WERI-Rb-1 (cell line): Measurements from ENCODE around the gene D2HGDH.

ENCODE experiments used
- DNase-seq: peaks from one replicate; pipeline ENCODE4 v3.0.0-alpha.2; 2020
- H3K27ac ChIP-seq: fragments of 250-450 bp; sonication (Bioruptor Pico); 2 replicates; pipeline ENCODE4 v1.5.1; 2020; ENCODE audit warnings: mild to moderate bottlenecking, moderate library complexity
- H3K27me3 ChIP-seq: fragments of 250-450 bp; sonication (Bioruptor Pico); 2 replicates; pipeline ENCODE4 v1.5.1; 2021; ENCODE audit warnings: mild to moderate bottlenecking, low read depth, moderate library complexity; ENCODE audit not compliant: insufficient read depth, severe bottlenecking
- H3K36me3 ChIP-seq: fragments of 250-450 bp; sonication (Bioruptor Pico); 2 replicates; pipeline ENCODE4 v1.5.1; 2020; ENCODE audit warnings: mild to moderate bottlenecking, moderate library complexity
- H3K4me3 ChIP-seq: 2 replicates; pipeline ENCODE4 v1.5.1; 2011; ENCODE audit warnings: low read depth, mild to moderate bottlenecking, control low read depth, low read length
- H3K9me3 ChIP-seq: fragments of 250-450 bp; sonication (Bioruptor Pico); 2 replicates; pipeline ENCODE4 v1.5.1; 2021; ENCODE audit warnings: mild to moderate bottlenecking, moderate library complexity; ENCODE audit not compliant: severe bottlenecking
- TF ChIP-seq, protein P1 (sequence below): IDR thresholded peaks from 2 replicates; pipeline ENCODE4 v1.5.1; 2011; ENCODE audit warnings: low read depth, mild to moderate bottlenecking, control low read depth, inconsistent platforms, low read length

The D2HGDH gene

DNA sequence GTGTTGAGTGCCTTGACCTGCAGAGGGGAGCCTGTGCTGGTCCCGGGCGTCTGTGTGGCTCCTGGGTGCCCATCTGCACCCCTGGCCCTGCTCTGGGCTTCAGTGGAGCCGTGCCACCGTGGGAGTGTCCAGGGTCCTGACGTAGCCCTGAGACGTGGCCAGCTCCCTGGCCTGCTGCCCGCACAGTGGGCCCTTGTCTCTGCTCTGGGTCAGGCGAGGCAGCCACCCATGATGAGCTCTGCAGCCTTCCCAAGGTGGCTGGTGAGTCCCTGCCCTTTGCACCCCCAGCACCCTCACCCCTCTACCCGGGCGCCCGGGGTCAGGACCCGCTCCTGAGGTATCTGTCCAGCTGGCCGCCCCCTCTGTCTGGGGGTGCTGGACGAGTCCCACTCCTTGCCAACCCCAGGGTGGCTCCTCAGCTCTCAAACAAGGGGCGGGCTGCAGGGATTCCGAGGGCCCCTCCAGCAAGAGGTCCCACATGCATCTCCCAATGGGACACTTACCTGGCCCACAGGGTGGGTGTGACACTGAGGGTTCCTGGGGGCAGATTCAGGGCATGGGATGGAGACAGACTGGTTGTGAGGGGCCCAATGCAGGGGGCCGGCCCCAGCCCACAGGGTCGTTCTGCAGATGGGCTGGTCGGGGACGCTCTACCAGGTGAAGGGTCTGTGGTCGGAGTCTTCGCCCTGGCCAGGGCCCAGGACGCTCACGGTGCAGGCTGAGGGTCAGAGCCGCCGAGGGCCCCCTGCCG, 76.9 kb downstream of the D2HGDH start:
- H3K36me3 ChIP-seq, result no peaks in the 10 kb centered on the region
- H3K27me3 ChIP-seq, result no peaks in the 10 kb centered on the region
- no peaks in the 10 kb centered on the region for H3K9me3 ChIP-seq
- no peak overlapping the region for H3K4me3 ChIP-seq
- H3K27ac ChIP-seq, result no peak overlapping the region
- DNase-seq, result no peak
- TF ChIP-seq, protein P1, sequence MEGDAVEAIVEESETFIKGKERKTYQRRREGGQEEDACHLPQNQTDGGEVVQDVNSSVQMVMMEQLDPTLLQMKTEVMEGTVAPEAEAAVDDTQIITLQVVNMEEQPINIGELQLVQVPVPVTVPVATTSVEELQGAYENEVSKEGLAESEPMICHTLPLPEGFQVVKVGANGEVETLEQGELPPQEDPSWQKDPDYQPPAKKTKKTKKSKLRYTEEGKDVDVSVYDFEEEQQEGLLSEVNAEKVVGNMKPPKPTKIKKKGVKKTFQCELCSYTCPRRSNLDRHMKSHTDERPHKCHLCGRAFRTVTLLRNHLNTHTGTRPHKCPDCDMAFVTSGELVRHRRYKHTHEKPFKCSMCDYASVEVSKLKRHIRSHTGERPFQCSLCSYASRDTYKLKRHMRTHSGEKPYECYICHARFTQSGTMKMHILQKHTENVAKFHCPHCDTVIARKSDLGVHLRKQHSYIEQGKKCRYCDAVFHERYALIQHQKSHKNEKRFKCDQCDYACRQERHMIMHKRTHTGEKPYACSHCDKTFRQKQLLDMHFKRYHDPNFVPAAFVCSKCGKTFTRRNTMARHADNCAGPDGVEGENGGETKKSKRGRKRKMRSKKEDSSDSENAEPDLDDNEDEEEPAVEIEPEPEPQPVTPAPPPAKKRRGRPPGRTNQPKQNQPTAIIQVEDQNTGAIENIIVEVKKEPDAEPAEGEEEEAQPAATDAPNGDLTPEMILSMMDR, result no peak

- Histone ChIP-seq H3K4me3 (no peak overlapping the region), H3K9me3 (no peaks in the 10 kb centered on the region), H3K27me3 (no peaks in the 10 kb centered on the region), H3K27ac (no peak overlapping the region), H3K36me3 (no peaks in the 10 kb centered on the region)
- no peak for DNase-seq
- TF ChIP-seq, protein P1, result no peak
Observed at GRCh38 chr2:241811952-241812729, 77.7 kb downstream of the D2HGDH start.

DNA sequence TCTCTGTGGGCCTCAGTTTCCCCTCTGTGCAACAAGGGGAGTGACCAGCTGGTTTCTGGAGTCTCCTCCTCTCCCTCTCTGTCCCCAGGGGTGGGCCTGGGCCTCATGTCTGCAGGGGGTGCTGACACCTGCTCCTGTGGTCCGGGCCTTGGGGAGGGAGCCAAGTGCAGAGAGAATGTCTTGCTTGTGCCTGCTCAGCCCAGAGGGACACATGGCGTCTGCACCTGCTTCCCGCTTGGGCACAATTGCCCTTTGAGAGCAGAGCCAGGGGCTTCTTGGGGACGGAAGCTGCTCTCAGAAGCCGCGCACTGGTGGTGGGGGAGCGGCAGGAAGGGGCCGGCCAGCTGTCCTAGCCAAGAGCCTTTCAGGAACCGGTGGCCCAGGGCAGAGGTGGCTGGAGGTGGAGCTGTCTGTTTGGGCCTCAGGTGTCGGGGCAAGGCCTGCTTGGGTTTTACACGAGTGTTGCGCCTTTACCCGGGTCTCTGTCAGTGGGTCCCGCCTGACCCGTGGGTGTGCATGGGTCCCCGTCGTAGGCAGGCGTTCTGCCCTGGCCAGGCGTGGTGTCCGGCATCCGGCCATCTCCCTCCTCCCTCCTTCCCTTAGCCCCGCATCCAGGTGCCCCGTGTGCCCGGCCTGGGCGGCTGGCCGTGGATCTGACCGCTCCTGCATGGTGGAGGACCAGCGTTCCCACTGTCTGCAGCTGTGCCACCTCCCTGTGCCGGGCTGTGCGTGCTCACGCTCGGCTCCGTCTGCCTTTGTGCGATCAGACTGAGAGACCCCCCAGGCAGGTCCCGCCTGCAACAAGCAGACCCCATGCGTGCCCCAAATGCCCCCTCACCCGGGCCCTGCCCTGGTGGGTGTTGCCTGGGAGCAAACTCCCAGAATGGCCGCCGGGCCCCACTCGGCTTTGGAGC, 78.6 kb downstream of the D2HGDH start:
- H3K4me3 ChIP-seq, result no peak overlapping the region
- no peaks in the 10 kb centered on the region for H3K9me3 ChIP-seq
- no peaks in the 10 kb centered on the region for H3K36me3 ChIP-seq
- DNase-seq, result no peak
- no peaks in the 10 kb centered on the region for H3K27me3 ChIP-seq
- H3K27ac ChIP-seq, result no peak overlapping the region
- TF ChIP-seq, protein P1, result no peak

DNA sequence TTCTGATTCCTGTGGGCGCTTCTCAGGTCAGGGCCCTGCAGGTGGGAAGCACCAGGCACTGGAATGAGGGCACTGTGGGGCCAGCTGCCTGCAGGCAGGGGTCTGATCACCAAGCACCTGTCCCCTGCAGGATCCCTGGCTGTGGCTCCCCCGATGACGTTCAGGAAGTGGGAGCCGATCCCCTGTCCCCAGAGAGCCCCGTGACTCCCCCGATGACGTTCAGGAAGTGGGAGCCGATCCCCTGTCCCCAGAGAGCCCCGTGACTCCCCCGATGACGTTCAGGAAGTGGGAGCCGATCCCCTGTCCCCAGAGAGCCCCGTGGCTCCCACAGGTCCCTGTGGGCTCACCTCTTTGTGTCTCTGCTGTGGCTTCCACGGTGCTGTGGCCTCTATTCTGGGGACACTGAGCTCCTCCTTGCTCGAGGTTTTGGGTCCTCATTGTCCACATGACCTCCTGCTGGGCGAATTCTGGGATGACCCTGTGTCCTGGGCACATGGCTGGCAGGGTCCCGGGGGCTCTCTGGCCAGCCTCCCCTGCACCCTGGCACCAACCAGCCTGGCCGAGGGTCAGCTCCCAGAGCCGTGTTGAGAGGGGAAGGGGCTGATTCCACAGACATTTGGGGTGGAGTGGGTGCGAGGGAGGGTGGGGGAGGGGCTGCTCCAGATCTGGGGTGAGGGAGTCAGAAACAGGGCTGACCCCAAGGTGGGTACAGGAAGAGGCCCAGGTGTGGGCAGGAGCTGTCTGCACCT, 79.4 kb downstream of the D2HGDH start:
- no peaks in the 10 kb centered on the region for H3K27me3 ChIP-seq
- H3K4me3 ChIP-seq, result no peak overlapping the region
- no peaks in the 10 kb centered on the region for H3K9me3 ChIP-seq
- no peaks in the 10 kb centered on the region for H3K36me3 ChIP-seq
- TF ChIP-seq, protein P1, result no peak
- no peak for DNase-seq
- no peak overlapping the region for H3K27ac ChIP-seq

DNA sequence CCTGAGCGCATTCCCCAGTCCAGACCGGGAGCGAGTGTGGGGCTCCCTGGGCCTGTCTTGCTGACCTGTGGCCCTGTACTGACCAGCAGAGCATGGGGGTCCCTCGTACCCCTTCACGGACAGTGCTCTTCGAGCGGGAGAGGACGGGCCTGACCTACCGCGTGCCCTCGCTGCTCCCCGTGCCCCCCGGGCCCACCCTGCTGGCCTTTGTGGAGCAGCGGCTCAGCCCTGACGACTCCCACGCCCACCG, 79.9 kb downstream of the D2HGDH start:
- Histone ChIP-seq H3K27me3 (no peaks in the 10 kb centered on the region), H3K27ac (no peak overlapping the region), H3K4me3 (no peak overlapping the region), H3K9me3 (no peaks in the 10 kb centered on the region), H3K36me3 (no peaks in the 10 kb centered on the region)
- DNase-seq, result no peak
- TF ChIP-seq, protein P1, result no peak
